ENCODE data around the gene ADRA1B.
"Not testable (repeated sequence)": the region's sequence is repeated elsewhere in the genome, so short reads cannot be mapped to it uniquely, and the experiment has no call there.

Gene ADRA1B

GRCh38 chr5:159971931-159972461 lies 55.7 kb downstream of the ADRA1B start:
- no peak for DNase-seq

DNA sequence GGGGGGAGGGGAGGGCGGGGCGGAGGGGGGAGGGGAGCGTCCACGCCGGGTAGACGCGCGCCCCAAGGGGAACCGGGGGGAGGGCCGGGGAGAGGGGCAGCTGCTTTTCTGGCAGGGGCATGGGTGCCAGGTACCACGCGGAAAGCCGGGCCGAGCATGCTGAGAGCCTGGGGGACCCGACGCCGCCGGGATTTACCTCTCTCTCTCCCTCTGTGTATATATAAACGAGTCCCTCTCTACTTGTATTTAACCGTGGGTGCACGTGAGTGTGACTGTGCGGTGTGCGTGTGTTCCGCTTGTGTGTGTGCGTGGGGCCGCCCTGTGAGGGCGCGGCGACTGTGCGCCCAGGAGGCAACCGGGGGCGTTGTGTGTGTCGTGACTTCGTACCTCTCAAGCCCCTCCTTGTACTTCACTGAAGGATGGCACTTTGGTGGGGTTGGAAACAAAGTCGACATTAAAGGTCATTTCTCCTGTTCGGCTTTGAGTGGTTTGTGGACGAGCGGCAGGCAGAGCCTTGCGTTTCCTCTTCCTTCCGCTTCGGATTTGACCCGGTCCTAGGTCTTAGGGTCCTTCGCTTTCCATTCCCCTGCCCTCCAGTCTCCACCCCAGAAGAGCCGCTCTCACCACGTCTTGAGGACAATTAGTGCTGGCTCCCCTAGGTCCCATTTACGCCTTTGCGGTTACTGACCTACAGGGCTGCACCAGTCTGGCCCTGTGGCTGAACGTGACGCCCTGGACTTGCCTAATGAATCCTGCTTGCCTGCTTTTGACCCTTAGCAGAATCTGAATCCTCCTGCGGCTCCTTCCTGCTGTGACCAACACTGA lies 56.5 kb downstream of the ADRA1B start:
- DNase-seq = no peak

GRCh38 chr5:159975462-159976019 lies 59.3 kb downstream of the ADRA1B start:
- DNase-seq = no peak

GRCh38 chr5:159976921-159977320 lies 60.6 kb downstream of the ADRA1B start:
- no peak for DNase-seq

- DNase-seq = no peak
These were observed 62.1 kb downstream of the ADRA1B start for GRCh38 chr5:159978358-159978757.

GRCh38 chr5:159982421-159983173 lies 66.3 kb downstream of the ADRA1B start:
- DNase-seq = no peak

GRCh38 chr5:159987031-159987674 lies 70.9 kb downstream of the ADRA1B start:
- DNase-seq = peak; percentile 71

- no peak for DNase-seq
These were observed 74.2 kb downstream of the ADRA1B start for GRCh38 chr5:159990506-159990905.

DNA sequence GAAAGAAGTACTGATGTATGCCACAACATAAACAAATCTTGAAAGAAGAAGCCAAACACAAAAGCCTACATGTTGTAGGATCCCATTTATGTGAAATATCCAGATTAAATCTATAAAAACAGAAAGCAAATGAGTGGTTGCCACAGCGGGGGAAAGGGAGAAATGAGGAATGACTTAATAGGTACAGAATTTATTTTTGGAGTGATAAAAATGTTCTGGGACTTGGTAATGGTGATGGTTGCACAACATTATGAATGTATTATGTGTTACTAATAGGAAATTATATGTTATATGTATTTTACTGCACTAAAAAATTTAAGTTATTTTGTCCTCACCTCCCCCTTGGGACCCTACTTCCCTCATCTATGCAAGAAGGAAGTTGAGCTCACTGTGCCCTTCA lies 76.3 kb downstream of the ADRA1B start:
- DNase-seq = no peak

- DNase-seq = no peak
These were observed 76.9 kb downstream of the ADRA1B start for GRCh38 chr5:159993194-159993593.

GRCh38 chr5:159995907-159996306 lies 79.6 kb downstream of the ADRA1B start:
- DNase-seq = no peak

DNA sequence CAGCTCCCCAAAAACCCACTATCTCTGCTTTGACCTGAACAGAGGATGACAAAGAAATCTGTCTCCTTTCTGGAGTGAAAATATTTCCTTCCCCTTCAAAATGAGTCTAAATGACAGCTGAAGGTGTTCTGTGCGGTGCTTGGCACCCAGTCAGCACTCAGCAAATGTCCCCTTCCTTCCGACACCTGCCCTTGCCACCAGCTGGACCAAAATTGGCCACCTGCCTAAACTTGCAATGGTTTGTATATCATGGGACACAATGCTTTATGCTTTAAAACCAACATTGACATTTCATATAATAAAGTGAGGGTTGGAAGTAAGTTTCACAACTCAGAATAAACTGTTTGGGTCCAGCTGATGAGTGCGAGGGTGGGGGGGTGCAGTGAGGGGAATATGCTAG lies 85.2 kb downstream of the ADRA1B start:
- DNase-seq = no peak

GRCh38 chr5:160007514-160007913 lies 91.2 kb downstream of the ADRA1B start:
- DNase-seq = no peak

DNA sequence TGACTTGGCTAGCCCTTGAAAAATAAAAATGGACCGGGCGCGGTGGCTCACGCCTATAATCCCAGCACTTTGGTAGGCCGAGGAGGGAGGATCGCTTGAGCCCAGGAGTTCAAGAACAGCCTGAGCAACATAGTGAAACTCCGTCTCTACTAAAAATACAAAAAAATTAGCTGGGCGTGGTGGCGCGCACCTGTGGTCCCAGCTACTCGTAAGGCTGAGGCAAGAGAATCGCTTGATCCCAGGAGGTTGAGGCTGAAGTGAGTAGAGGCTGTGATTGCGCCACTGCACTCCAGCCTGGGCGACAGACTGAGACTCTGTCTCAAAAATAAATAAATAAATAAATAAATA lies 92.2 kb downstream of the ADRA1B start:
- not testable (repeated sequence) for DNase-seq

DNA sequence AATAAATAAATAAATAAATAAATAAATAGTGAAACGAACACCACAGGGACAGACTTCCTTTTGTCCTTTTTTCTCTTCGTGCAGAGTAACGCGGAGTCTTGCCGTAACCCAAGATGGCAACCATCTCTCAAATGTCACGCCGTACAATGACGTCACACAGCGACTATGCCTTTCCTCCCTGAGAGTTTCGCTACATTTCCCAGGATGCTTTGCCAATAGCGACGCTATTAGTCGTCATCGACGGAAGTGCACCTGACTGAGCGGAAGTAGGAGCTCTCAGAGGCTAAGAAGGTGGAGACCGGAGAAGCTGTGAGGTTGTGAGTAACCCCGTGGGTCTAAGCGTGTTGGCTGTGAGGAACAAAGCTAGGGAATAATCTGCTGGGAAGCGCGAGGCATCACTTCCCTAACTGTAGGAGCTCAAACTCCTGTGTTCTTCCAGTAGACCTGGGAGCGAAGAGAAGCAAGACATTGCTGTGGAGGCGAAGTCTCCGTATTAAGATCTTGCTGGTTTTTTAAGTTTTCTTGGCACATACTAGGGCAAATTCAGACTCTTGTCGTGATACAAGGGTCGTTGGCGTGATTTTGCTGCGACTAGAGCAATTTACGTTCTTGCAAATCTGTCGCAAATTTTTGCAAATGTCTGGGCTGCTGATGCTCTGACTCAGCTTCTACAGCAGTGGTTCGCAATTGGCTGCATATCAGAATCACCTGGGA lies 92.8 kb downstream of the ADRA1B start, which contains the start of gene TTC1:
TTC1 (plus strand) TSS at position 263 of the 714 bp plus-strand sequence. CDS start 1,390 bp downstream, outside the sequence.
- DNase-seq = peak; percentile 80 to 94

DNA sequence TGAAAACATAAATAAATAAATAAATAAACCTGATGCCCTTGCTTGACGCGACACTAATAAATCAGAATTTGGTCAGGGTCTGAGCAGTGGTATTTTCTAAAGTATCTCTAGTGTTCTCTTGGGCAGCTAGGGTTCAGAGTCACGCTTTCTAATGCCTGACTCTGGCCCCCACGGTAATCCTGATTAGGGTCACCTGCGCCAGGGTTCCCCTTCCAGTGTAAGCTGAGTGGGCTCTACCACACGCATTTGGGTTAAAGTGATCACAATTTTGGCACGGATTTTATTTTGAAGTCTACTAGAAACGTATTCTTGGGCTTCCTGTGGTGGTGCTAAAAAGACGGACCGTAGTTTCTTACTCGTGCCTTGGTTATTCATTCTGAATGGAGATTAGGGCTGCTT lies 93.3 kb downstream of the ADRA1B start:
- DNase-seq = no peak

DNA sequence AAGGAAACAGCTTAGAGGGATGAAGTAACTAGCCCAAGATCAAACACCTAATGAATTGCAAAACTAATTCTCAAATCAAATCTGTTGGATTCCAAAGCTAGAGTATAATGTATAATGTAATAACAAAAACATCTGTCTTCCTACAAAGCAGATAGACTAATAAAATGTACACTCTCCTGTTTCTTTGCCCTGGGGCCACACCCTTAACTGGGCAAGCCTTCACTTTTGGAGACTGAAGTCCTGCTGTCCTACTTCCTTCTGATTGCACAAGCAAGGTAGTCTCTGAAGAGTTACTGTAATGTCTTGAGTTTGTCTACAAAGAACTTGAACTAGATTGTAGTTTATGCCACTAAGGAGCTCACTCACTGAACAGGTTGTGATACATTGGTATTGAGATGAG lies 95.2 kb downstream of the ADRA1B start:
- no peak for DNase-seq

GRCh38 chr5:160014197-160014596 lies 97.9 kb downstream of the ADRA1B start:
- DNase-seq = not testable (repeated sequence)

GRCh38 chr5:160018945-160019625 lies 102.8 kb downstream of the ADRA1B start:
- no peak for DNase-seq

DNA sequence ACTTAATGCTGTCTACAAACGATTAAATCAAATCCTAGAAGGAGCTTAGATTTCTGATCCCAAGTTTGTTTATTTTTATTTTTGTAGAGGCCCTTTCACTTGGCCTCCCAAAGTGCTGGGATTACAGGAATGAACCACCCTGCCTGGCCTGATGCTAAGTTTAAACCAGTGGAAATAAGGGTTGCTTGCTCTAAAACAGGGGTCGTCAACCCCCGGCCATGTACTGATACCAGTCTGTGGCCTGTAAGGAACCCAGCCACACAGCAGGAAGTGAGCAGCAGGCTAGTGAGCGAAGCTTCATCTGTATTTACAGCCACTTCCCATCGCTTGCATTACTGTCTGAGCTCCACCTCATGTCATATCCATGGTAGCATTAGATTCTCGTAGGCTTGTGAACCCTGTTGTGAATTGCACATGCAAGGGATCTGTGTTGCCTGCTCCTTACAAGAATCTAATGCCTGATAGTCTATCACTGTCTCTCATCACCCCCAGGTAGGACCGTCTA lies 104.0 kb downstream of the ADRA1B start:
- no peak for DNase-seq

DNA sequence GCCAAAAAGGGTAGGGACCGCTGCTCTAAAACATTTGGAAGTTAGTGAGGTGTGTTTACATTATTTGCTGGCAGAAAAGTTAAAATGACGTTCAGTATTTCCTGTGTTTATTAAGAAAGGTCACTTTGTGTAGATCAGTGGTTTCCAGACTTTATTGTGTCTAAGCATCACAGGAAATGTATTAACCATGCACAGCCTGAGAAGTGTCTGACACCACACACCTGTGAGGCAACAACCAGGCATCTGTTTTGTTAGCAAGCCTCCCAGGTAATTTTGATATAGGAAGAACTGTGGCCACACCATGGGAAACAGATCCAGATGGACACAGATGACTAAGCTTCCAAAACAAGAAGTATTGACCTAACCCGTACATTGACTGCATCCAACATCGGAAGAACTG lies 104.7 kb downstream of the ADRA1B start:
- DNase-seq = no peak
